HCT116 (cell line): Measurements from ENCODE around the gene NECAB3. TPM values are rescaled to one million over a fixed set of nuclear protein-coding genes. Genes with fewer than 3 reads are reported as not detected.
A peak's percentile ranks its signal among the peaks of the same experiment; 100 is the strongest.

Experiments
- ATAC-seq: fragments of 200-7000 bp; cut with Tn5 transposase; 2 replicates; pipeline ENCODE4 v1.9.1; 2020; ENCODE audit warnings: mild to moderate bottlenecking, moderate library complexity
- BruUV-seq: library from RNA; stranded (reverse); fragments of 400-500 nt; replicated peaks from 2 replicates; lab custom pipeline; 2021; lab: Mats Ljungman, UMichigan
- CTCF ChIA-PET: fragments of 300-600 bp; sonication (Branson Sonifier 250); formaldehyde crosslinking; loops from one replicate; lab custom pipeline; 2021; ENCODE audit warnings: antibody characterized with exemption; lab: Charles Lee
- POLR2A ChIA-PET: fragments of 300-600, 350-600 bp; sonication (Branson Sonifier 250); formaldehyde crosslinking; loops from one replicate; lab custom pipeline; 2021; ENCODE audit warnings: antibody characterized with exemption; lab: Charles Lee
- RAD21 ChIA-PET, 2 experiments: fragments of 300-600 bp; sonication (Branson Sonifier 250); formaldehyde crosslinking; loops; one replicate each; lab custom pipeline; 2023; ENCODE audit warnings: low total read pairs in 2 of 2; ENCODE audit not compliant: uncharacterized antibody in 2 of 2, unreplicated experiment in 2 of 2, low non-redundant PET in 1 of 2; lab: Charles Lee
- DNase-seq: peaks from one replicate; pipeline ENCODE4 v3.0.0-alpha.2; 2010; ENCODE audit warnings: low read depth, low spot score
- H2AFZ ChIP-seq: fragments of 200-600 bp; shearing (Covaris generic), sonication (generic); 2 replicates; pipeline ENCODE4 v1.6.1; 2017; ENCODE audit warnings: low read depth, mixed run types, mixed read lengths, antibody characterized with exemption, low read length; ENCODE audit not compliant: poor library complexity, severe bottlenecking
- H3K27ac ChIP-seq: 2 replicates; pipeline ENCODE4 v1.5.1; 2012; ENCODE audit warnings: low read depth, low read length
- H3K27me3 ChIP-seq: fragments of 200-600 bp; sonication (generic); 2 replicates; pipeline ENCODE4 v1.6.1; 2016; ENCODE audit warnings: mixed run types, low read length, mixed read lengths; ENCODE audit not compliant: insufficient read depth
- H3K36me3 ChIP-seq, 2 experiments: fragments of 200-500 bp in 1 of 2; fragments of 200-600 bp in 1 of 2; sonication (Bioruptor generic) in 1 of 2; sonication (generic) in 1 of 2; 2 replicates each; pipeline versions ENCODE4 v1.5.1 to v1.6.1; 2014 to 2016; ENCODE audit warnings: low read length in 2 of 2, inconsistent platforms in 1 of 2, mixed read lengths in 1 of 2, mixed run types in 1 of 2; ENCODE audit not compliant: insufficient read depth in 2 of 2, control insufficient read depth in 1 of 2
- H3K4me1 ChIP-seq, 2 experiments: fragments of 200-600 bp in 1 of 2; sonication (generic) in 1 of 2; 2 replicates each; pipeline versions ENCODE4 v1.5.1 to v1.6.1; 2012 to 2017; ENCODE audit warnings: low read length in 2 of 2, inconsistent platforms in 1 of 2, mild to moderate bottlenecking in 1 of 2, mixed read lengths in 1 of 2, mixed run types in 1 of 2, moderate library complexity in 1 of 2; ENCODE audit not compliant: insufficient read depth in 2 of 2, control insufficient read depth in 1 of 2
- H3K4me2 ChIP-seq: fragments of 200-600 bp; sonication (generic); 2 replicates; pipeline ENCODE4 v1.6.1; 2017; ENCODE audit warnings: mixed run types, low read length, mixed read lengths
- H3K4me3 ChIP-seq, 2 experiments: fragments of 200-600 bp in 1 of 2; sonication (generic) in 1 of 2; replicated peaks in 1 of 2; 2 replicates each; pipeline ENCODE4 v1.5.1; 2011 to 2016; ENCODE audit warnings: low read length in 2 of 2, control low read depth in 1 of 2, low read depth in 1 of 2, mild to moderate bottlenecking in 1 of 2, mixed read lengths in 1 of 2, mixed run types in 1 of 2
- H3K79me2 ChIP-seq: fragments of 200-600 bp; sonication (generic); 2 replicates; pipeline ENCODE4 v1.6.1; 2017; ENCODE audit warnings: mild to moderate bottlenecking, mixed run types, low read length, moderate library complexity, mixed read lengths; ENCODE audit not compliant: insufficient read depth
- H3K9ac ChIP-seq: fragments of 200-600 bp; sonication (generic); 2 replicates; pipeline ENCODE4 v1.6.1; 2016; ENCODE audit warnings: low read length, mixed read lengths
- H3K9me2 ChIP-seq: fragments of 200-600 bp; sonication (generic), shearing (Covaris generic); 2 replicates; pipeline ENCODE4 v1.6.1; 2017; ENCODE audit warnings: mixed run types, mild to moderate bottlenecking, moderate library complexity; ENCODE audit not compliant: insufficient read depth
- H3K9me3 ChIP-seq, 2 experiments: fragments of 200-500 bp in 1 of 2; fragments of 200-600 bp in 1 of 2; sonication (Bioruptor generic) in 1 of 2; sonication (generic) in 1 of 2; 2 replicates each; pipeline ENCODE4 v1.6.1; 2014 to 2017; ENCODE audit warnings: low read length in 2 of 2, mixed read lengths in 2 of 2, inconsistent platforms in 1 of 2, low read depth in 1 of 2, mild to moderate bottlenecking in 1 of 2, mixed run types in 1 of 2, moderate library complexity in 1 of 2; ENCODE audit not compliant: control insufficient read depth in 1 of 2, insufficient read depth in 1 of 2
- H4K20me1 ChIP-seq: fragments of 200-600 bp; sonication (generic), shearing (Covaris generic); 2 replicates; pipeline ENCODE4 v1.6.1; 2017; ENCODE audit warnings: mixed run types, mild to moderate bottlenecking, moderate library complexity; ENCODE audit not compliant: insufficient read depth
- ATF3 ChIP-seq: IDR thresholded peaks from 2 replicates; pipeline ENCODE4 v1.6.1; 2012
- CBX3 ChIP-seq: IDR thresholded peaks from 2 replicates; pipeline ENCODE4 v1.6.1; 2012; ENCODE audit warnings: low read depth
- CEBPB ChIP-seq: IDR thresholded peaks from 2 replicates; pipeline ENCODE4 v1.6.1; 2012; ENCODE audit warnings: low read depth
- ELF1 ChIP-seq: IDR thresholded peaks from 2 replicates; pipeline ENCODE4 v1.6.1; 2012; ENCODE audit warnings: low read depth, borderline replicate concordance
- EZH2 ChIP-seq: fragments of 200-600 bp; sonication (generic); IDR thresholded peaks from 2 replicates; pipeline ENCODE4 v1.6.1; 2017; ENCODE audit warnings: antibody characterized with exemption, mixed run types
- EZH2phosphoT487 ChIP-seq: fragments of 200-600 bp; IDR thresholded peaks from 2 replicates; pipeline ENCODE4 v1.6.1; 2018; ENCODE audit warnings: antibody characterized with exemption, borderline replicate concordance
- FOSL1 ChIP-seq: IDR thresholded peaks from 2 replicates; pipeline ENCODE4 v1.6.1; 2012; ENCODE audit warnings: low read depth
- JUND ChIP-seq: IDR thresholded peaks from 2 replicates; pipeline ENCODE4 v1.6.1; 2012
- MAX ChIP-seq: IDR thresholded peaks from 2 replicates; pipeline ENCODE4 v1.6.1; 2012
- RAD21 ChIP-seq: IDR thresholded peaks from 2 replicates; pipeline ENCODE4 v1.6.1; 2012; ENCODE audit warnings: low read depth, mild to moderate bottlenecking
- SIN3A ChIP-seq: IDR thresholded peaks from 2 replicates; pipeline ENCODE4 v1.6.1; 2012; ENCODE audit warnings: low read depth
- SP1 ChIP-seq: IDR thresholded peaks from 2 replicates; pipeline ENCODE4 v1.6.1; 2012; ENCODE audit warnings: low read depth
- SRF ChIP-seq: IDR thresholded peaks from 2 replicates; pipeline ENCODE4 v1.6.1; 2012; ENCODE audit warnings: low read depth
- TCF7L2 ChIP-seq: IDR thresholded peaks from 2 replicates; pipeline ENCODE4 v1.7.0; 2011; ENCODE audit warnings: borderline replicate concordance, inconsistent platforms; ENCODE audit not compliant: insufficient read depth, insufficient read length; ENCODE audit errors: extremely low read depth
- YY1 ChIP-seq: IDR thresholded peaks from 2 replicates; pipeline ENCODE4 v1.6.1; 2011; ENCODE audit warnings: low read length, low read depth, moderate library complexity, mild to moderate bottlenecking; ENCODE audit not compliant: insufficient replicate concordance; ENCODE audit errors: extremely low read depth
- ZFX ChIP-seq: fragments of 450-650 bp; IDR thresholded peaks from 2 replicates; pipeline ENCODE4 v1.6.1; 2017
- ZNF274 ChIP-seq: fragments of 200-500 bp; sonication (Bioruptor generic); IDR thresholded peaks from 2 replicates; pipeline ENCODE4 v1.6.1; 2014; ENCODE audit warnings: mild to moderate bottlenecking, low read depth, low read length, inconsistent platforms
- intact Hi-C: fragments of 100-400 bp; cut with micrococcal nuclease; formaldehyde crosslinking; loops from 2 replicates; pipeline ENCODE4 v1.10.0; 2022
- total RNA-seq: library from RNA; stranded (reverse); gene quantifications from one replicate; pipeline ENCODE4 v1.2.1, GENCODE V29; 2021; ENCODE audit not compliant: unreplicated experiment
- TF ChIP-seq, protein P1 (sequence below): IDR thresholded peaks from 2 replicates; pipeline ENCODE4 v1.6.1; 2012; ENCODE audit warnings: low read depth
- TF ChIP-seq, protein P2 (sequence below), 3 experiments: fragments of 200-600 bp in 1 of 3; sonication (generic) in 1 of 3; IDR thresholded peaks in 2 of 3; conservative IDR thresholded peaks in 1 of 3; 2 replicates each; pipeline ENCODE4 v1.5.1; 2012 to 2017; ENCODE audit warnings: low read depth in 2 of 3, low read length in 2 of 3, antibody characterized with exemption in 1 of 3, borderline replicate concordance in 1 of 3, control low read depth in 1 of 3, mild to moderate bottlenecking in 1 of 3, mixed read lengths in 1 of 3, mixed run types in 1 of 3, moderate library complexity in 1 of 3; ENCODE audit not compliant: insufficient read depth in 1 of 3
- TF ChIP-seq, protein P3 (sequence below): IDR thresholded peaks from 2 replicates; pipeline ENCODE4 v1.6.1; 2011; ENCODE audit warnings: mild to moderate bottlenecking, low read length, moderate library complexity; ENCODE audit not compliant: insufficient replicate concordance; ENCODE audit errors: extremely low read depth

NECAB3 gene
- total RNA-seq, 1 experiment from 2014 or later, result 48.1 TPM

GRCh38 chr20:33710681-33711445 lies 36.6 kb upstream of the NECAB3 start:
- Histone ChIP-seq H4K20me1 (no peaks in the 10 kb centered on the region), H3K9me3 (no peaks in the 10 kb centered on the region), H3K4me3 (no peak overlapping the region), H3K9ac (no peak overlapping the region), H3K27ac (0 out of 2 replicates have a peak overlapping the region, but pooled peaks have one; percentile 9), H3K4me2 (peak overlapping the region; percentile 38), H2AFZ (no peak overlapping the region), H3K36me3 (0 out of 4 replicates have a peak, but pooled peaks cover 0 to 5% of the 10 kb centered on the region in 2 experiments), H3K4me1 (peaks cover 4 to 23% of the 10 kb centered on the region in 2 experiments; a peak in 3 of 4 replicates), H3K79me2 (no peaks in the 10 kb centered on the region), H3K9me2 (no peaks in the 10 kb centered on the region), H3K27me3 (no peaks in the 10 kb centered on the region)
- ChIA-PET RAD21 (no interaction called here), POLR2A (no interaction called here), CTCF (no interaction called here)
- intact Hi-C loops, result no loop called here
- ATAC-seq (no peak), DNase-seq (no peak)
- no peak for TF ChIP-seq EZH2
- TF ChIP-seq SP1, result no peak
- no peak for TF ChIP-seq FOSL1
- TF ChIP-seq CBX3, result no peak
- TF ChIP-seq, protein P1, sequence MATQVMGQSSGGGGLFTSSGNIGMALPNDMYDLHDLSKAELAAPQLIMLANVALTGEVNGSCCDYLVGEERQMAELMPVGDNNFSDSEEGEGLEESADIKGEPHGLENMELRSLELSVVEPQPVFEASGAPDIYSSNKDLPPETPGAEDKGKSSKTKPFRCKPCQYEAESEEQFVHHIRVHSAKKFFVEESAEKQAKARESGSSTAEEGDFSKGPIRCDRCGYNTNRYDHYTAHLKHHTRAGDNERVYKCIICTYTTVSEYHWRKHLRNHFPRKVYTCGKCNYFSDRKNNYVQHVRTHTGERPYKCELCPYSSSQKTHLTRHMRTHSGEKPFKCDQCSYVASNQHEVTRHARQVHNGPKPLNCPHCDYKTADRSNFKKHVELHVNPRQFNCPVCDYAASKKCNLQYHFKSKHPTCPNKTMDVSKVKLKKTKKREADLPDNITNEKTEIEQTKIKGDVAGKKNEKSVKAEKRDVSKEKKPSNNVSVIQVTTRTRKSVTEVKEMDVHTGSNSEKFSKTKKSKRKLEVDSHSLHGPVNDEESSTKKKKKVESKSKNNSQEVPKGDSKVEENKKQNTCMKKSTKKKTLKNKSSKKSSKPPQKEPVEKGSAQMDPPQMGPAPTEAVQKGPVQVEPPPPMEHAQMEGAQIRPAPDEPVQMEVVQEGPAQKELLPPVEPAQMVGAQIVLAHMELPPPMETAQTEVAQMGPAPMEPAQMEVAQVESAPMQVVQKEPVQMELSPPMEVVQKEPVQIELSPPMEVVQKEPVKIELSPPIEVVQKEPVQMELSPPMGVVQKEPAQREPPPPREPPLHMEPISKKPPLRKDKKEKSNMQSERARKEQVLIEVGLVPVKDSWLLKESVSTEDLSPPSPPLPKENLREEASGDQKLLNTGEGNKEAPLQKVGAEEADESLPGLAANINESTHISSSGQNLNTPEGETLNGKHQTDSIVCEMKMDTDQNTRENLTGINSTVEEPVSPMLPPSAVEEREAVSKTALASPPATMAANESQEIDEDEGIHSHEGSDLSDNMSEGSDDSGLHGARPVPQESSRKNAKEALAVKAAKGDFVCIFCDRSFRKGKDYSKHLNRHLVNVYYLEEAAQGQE, result no peak
- TF ChIP-seq EZH2phosphoT487, result no peak
- TF ChIP-seq ATF3, result no peak
- no peak for TF ChIP-seq YY1
- no peak for TF ChIP-seq SRF
- no peak for TF ChIP-seq ZFX
- TF ChIP-seq ZNF274, result no peak
- TF ChIP-seq ELF1, result no peak
- no peak for TF ChIP-seq JUND
- TF ChIP-seq TCF7L2, result no peak
- TF ChIP-seq SIN3A, result no peak
- no peak for TF ChIP-seq RAD21
- TF ChIP-seq MAX, result no peak
- TF ChIP-seq, protein P2, sequence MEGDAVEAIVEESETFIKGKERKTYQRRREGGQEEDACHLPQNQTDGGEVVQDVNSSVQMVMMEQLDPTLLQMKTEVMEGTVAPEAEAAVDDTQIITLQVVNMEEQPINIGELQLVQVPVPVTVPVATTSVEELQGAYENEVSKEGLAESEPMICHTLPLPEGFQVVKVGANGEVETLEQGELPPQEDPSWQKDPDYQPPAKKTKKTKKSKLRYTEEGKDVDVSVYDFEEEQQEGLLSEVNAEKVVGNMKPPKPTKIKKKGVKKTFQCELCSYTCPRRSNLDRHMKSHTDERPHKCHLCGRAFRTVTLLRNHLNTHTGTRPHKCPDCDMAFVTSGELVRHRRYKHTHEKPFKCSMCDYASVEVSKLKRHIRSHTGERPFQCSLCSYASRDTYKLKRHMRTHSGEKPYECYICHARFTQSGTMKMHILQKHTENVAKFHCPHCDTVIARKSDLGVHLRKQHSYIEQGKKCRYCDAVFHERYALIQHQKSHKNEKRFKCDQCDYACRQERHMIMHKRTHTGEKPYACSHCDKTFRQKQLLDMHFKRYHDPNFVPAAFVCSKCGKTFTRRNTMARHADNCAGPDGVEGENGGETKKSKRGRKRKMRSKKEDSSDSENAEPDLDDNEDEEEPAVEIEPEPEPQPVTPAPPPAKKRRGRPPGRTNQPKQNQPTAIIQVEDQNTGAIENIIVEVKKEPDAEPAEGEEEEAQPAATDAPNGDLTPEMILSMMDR (IDR thresholded peaks at IDR 0.05 in 2 of 3, conservative IDR thresholded peaks at IDR 0.05 in 1 of 3; ENCODE audit: borderline replicate concordance in 1 of 3, insufficient read depth in 1 of 3, low read depth in 2 of 3, low read length in 2 of 3), result no peak
- TF ChIP-seq CEBPB, result no peak
- TF ChIP-seq, protein P3, sequence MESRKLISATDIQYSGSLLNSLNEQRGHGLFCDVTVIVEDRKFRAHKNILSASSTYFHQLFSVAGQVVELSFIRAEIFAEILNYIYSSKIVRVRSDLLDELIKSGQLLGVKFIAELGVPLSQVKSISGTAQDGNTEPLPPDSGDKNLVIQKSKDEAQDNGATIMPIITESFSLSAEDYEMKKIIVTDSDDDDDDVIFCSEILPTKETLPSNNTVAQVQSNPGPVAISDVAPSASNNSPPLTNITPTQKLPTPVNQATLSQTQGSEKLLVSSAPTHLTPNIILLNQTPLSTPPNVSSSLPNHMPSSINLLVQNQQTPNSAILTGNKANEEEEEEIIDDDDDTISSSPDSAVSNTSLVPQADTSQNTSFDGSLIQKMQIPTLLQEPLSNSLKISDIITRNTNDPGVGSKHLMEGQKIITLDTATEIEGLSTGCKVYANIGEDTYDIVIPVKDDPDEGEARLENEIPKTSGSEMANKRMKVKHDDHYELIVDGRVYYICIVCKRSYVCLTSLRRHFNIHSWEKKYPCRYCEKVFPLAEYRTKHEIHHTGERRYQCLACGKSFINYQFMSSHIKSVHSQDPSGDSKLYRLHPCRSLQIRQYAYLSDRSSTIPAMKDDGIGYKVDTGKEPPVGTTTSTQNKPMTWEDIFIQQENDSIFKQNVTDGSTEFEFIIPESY, result no peak
- no TSS peak for BruUV-seq
